GM04503 (cell line): ENCODE data around the gene CPNE9.

Experiments used
- DNase-seq: peaks from one replicate; pipeline ENCODE4 v3.0.0-alpha.2; 2012; ENCODE audit warnings: low read depth

Gene CPNE9

DNA sequence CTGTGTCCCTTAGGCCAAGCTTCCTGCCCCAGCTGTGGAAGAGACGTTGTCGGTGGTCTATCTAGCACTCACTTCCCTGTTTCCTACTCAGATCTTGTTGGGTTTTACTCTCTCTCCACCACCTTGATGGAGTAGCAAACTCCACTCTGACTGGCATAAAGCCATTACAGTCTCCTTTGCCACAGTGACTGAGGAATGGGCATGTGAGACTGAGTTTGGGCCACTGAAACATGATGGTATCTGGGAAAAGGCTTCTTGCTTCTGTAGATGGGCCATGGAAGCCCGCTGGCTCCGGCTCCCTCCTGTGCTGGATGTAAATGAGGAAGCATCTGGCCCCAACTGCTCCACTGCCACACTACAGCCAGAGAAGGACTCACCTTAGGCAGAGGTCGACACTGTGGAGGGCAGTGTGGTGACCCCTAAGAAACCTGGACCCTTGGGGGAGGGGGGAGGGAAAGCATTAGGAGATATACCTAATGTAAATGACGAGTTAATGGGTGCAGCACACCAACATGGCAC lies 75.5 kb downstream of the CPNE9 start:
- DNase-seq: no peak
